HG03108 (cell line): ENCODE data around the gene FSTL5.
"Not testable (repeated sequence)": the region's sequence is repeated elsewhere in the genome, so short reads cannot be mapped to it uniquely, and the experiment has no call there.

Experiments used
- ATAC-seq: cut with Tn5 transposase; IDR thresholded peaks from one replicate; pipeline ENCODE4 v1.9.1; 2021; ENCODE audit warnings: moderate library complexity; ENCODE audit not compliant: unreplicated experiment

The FSTL5 gene

DNA sequence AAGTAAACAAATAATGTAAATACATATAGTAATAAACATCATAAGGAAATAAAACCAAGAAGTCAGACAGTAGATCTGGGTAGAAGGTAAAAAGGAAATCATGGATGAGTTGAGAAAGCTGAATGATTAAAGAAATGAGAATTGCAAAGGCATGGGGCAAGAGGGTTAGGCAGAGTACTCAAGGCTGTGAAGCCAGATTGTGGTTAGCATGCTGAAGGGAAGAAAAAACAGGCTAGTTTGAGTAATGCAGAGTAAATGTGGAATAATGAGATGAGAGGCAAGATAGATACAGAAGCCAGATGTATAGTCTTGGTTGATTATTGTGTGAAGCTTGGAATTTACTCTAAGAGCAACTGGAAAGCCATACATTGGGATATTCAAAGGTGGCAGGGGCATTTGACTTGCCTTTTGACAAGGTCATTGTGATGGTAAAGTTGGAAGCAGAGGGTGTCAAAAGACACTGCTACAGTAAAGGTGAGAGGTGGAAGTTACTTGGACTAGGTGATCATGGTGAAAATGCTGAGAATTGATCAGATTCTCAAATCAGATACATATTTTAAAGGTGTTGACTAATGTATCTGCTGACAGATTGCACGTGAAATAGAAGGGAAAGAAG, 307.0 kb downstream of the FSTL5 start:
- ATAC-seq = no peak

- no peak for ATAC-seq
These were observed 313.2 kb downstream of the FSTL5 start for GRCh38 chr4:161850631-161851030.

DNA sequence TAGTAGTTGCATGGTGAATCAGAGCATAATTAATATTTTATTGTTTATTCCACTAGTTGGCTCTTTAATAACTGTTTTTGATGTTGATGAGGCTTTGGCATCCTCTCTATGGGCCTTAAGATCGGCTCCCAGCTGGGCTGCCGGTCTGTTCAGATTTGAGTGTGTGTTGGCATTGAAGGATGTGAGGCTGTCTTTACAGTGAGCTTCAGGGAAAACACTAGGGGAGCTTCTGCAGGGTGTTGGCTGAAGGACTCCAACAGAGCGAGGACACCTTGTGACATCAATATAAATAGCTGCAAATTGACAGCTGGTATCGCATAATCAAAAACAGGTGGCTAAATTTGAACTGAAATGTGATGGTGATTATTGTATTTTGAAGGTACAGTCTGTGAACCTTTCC, 322.0 kb downstream of the FSTL5 start:
- ATAC-seq = no peak

DNA sequence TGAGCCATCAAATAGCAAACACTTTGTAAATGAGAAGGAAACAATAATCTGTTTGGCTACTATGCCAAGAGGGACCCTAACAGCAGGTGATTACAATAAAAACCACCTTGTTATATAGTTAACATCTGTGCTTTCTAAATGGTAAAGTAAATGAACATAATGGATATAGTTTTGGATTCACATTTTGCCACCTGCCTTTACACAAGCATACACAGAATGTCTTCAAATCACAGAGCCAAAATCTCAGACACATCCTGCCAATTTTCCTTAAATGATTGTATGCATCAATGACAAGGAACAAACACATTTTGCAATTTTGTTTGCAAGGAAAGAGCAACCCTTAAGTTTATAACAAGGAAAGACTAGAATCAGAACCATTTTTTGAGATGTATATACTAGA, 334.2 kb downstream of the FSTL5 start:
- ATAC-seq = no peak

GRCh38 chr4:161828061-161828460, 335.7 kb downstream of the FSTL5 start:
- ATAC-seq = no peak

DNA sequence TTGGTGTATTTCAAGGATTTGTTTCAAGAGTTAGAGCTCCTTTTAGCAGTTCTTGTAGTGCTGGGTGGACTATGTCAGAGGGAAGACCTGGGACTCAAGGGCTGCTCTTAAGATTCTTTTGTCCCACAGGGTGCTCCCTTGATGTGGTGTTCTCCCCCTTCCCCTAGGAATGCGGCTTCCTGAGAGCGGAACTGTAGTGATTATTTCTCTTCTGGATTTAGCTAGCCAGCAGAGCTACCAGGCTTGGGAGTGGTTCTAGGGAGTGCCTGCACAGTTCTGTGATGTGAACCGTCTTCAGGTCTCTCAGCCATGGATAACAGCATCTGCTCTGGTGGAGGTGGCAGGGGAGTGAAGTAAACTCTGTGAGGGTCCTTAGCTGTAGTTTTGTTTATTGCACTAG, 336.8 kb downstream of the FSTL5 start:
- ATAC-seq = no peak

DNA sequence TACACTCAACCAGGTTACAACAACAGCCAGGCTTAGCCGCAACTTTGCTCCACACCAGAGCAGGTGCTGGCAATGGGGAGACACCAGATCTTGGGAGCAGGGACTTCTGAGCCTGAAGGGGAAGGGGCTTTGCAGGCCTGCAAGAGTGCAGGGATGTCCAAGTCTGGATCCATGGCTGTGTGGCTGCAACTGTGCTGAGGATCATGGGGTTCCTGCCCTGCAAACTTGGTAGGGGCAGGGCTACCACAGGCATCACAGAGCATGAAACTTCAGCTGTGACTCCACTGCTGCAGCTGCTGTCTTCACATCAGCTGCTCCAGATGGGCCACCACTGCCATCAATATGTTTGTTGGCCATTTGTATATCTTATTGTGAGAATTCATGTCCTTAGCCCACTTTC, 340.4 kb downstream of the FSTL5 start:
- ATAC-seq = no peak

DNA sequence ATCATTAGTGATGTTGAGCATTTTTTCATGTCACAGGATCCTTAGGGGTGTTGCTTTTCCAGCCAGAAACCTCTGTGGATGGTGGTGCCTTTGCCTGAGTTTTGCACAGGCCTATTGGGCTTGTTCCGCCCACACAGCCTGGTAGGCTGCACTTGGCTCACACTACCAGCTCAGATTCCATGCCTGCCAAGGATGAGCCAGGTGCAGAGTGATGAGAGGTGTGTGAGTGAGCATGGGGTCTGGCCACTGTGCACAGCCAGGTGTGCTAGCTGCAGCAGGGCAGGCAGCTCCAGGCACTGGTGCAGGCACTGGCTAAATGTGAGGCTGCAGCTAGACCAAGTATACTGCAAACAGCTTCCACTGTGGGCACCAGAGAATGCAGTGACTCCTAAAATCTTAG, 341.6 kb downstream of the FSTL5 start:
- ATAC-seq = no peak

DNA sequence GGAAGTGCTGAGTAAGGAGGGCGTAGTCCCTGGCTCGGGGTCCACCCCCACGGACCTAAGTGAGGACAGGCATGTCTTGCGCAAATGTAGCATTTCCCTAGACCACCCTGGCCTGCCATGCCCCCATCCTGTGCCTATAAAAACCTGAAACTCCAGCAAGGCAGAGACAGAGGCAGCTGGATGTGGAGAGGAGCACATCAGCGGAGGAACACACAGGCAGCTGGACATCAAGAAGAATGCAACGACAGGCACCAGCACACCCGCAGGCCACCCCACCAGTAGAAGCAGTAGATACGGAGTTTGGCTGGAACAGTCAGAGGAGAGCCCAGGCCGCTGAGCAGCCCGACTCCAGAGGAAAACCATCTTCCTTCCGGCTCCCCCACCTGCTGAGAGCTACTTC, 345.9 kb downstream of the FSTL5 start:
- ATAC-seq = no peak

- ATAC-seq = no peak
These were observed 346.8 kb downstream of the FSTL5 start for GRCh38 chr4:161816958-161817357.

- no peak for ATAC-seq
These were observed 348.0 kb downstream of the FSTL5 start for GRCh38 chr4:161815841-161816240.

- no peak for ATAC-seq
These were observed 349.9 kb downstream of the FSTL5 start for GRCh38 chr4:161813889-161814288.

DNA sequence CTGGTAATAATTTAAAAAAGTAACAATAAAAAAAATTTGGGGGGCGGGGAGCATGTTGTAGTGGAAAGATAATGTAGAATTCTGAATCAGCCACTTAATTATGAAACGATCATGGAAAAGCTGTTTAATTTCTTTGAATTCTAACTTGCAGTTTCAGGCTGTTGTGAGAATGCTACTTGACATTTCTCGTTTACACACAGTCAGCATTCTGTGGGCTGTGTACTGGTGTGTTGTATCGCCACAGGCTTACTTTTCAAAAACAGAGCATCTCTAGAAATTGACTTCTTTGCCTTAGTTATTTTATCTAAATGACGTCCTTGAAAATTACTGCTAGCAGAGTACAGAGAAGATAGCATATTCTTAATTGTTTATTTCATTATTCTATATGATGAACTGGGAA, 350.4 kb downstream of the FSTL5 start:
- ATAC-seq = no peak

DNA sequence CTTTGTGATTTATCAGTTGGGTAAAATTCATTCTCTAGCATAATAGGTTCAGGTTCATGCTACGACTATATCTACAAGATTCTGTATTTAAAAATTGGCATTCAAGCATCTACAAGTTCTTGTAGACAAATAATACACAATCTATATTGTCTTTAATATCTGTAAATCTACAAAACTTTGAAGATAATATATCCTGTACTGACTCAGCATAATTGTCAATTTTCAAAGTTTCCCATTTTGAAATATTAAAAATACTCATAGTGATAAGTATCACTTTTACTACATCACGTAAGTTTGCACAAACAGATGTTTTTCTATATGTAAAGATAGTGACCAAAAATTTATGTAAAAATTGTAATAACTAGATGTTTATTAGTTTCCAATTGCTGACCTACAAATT, 360.6 kb downstream of the FSTL5 start:
- no peak for ATAC-seq

- ATAC-seq = no peak
These were observed 364.1 kb downstream of the FSTL5 start for GRCh38 chr4:161799710-161800109.

GRCh38 chr4:161792991-161793390, 370.8 kb downstream of the FSTL5 start:
- ATAC-seq = no peak

- ATAC-seq = no peak
These were observed 371.8 kb downstream of the FSTL5 start for GRCh38 chr4:161791796-161792556.

DNA sequence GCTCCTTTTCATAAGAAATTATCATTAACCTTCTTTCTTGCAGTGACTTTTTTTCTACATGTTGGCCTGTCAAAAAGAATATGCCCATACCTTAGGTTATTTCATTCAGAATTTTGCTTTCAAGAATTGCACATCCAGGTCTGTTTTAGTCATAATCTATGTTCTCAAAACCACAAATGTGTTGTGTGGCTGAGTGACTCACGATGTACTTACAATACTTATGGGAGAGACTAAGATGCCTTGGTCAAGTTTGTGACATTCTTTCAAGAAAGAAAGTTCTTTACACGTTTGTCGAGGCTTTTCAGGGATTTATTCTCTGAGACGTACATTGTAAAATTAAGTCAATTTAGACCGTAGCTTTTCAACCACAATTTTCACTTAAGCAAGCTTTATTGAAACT, 396.7 kb downstream of the FSTL5 start:
- no peak for ATAC-seq

- ATAC-seq = no peak
These were observed 401.0 kb downstream of the FSTL5 start for GRCh38 chr4:161762796-161763195.

- no peak for ATAC-seq
These were observed 403.8 kb downstream of the FSTL5 start for GRCh38 chr4:161760008-161760407.

DNA sequence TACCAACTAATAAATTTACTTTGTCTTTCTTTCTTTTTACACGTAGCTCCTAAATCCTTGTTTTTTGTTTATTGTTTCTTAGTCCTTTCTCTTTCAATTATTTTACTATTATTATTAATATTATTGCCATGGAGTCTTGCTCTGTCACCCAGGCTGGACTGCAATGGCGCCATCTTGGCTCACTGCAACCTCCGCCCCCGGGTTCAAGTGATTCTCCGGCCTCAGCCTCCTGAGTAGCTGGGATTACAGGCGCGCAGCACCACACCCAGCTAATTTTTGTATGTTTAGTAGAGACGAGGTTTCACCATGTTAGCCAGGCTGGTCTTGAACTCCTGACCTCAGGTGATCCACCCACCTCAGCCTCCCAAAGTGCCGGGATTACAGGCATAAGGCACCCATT, 405.4 kb downstream of the FSTL5 start:
- not testable (repeated sequence) for ATAC-seq

GRCh38 chr4:161728929-161729328, 434.9 kb downstream of the FSTL5 start:
- no peak for ATAC-seq

- no peak for ATAC-seq
These were observed 441.9 kb downstream of the FSTL5 start for GRCh38 chr4:161721947-161722346.
